SIG-M5 (cell line): Measurements from ENCODE around the gene LGALS4.
A peak's percentile ranks its signal among the peaks of the same experiment; 100 is the strongest.
"Not testable (repeated sequence)": the region's sequence is repeated elsewhere in the genome, so short reads cannot be mapped to it uniquely, and the experiment has no call there.

ENCODE experiments used
- DNase-seq: peaks from one replicate; lab custom pipeline; 2025; lab: John Stamatoyannopoulos, UW

LGALS4 gene, protein sequence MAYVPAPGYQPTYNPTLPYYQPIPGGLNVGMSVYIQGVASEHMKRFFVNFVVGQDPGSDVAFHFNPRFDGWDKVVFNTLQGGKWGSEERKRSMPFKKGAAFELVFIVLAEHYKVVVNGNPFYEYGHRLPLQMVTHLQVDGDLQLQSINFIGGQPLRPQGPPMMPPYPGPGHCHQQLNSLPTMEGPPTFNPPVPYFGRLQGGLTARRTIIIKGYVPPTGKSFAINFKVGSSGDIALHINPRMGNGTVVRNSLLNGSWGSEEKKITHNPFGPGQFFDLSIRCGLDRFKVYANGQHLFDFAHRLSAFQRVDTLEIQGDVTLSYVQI

GRCh38 chr19:38812841-38813320 is at the start of gene LGALS4:
Gene LGALS4, minus strand, starts transcription at chr19:38812945. Its CDS starts 59 bp downstream, at chr19:38812886.
- DNase-seq = no peak

GRCh38 chr19:38861368-38861767 is 48.6 kb upstream of the LGALS4 start:
- no peak for DNase-seq

- not testable (repeated sequence) for DNase-seq
Measured at GRCh38 chr19:38859631-38860204, 47.0 kb upstream of the LGALS4 start.

GRCh38 chr19:38856813-38857212 is 44.1 kb upstream of the LGALS4 start:
- no peak for DNase-seq

GRCh38 chr19:38855751-38856150 is 43.0 kb upstream of the LGALS4 start:
- not testable (repeated sequence) for DNase-seq

- DNase-seq = not testable (repeated sequence)
Measured at GRCh38 chr19:38854961-38855360, 42.2 kb upstream of the LGALS4 start.

GRCh38 chr19:38853214-38853613 is 40.5 kb upstream of the LGALS4 start:
- no peak for DNase-seq

DNA sequence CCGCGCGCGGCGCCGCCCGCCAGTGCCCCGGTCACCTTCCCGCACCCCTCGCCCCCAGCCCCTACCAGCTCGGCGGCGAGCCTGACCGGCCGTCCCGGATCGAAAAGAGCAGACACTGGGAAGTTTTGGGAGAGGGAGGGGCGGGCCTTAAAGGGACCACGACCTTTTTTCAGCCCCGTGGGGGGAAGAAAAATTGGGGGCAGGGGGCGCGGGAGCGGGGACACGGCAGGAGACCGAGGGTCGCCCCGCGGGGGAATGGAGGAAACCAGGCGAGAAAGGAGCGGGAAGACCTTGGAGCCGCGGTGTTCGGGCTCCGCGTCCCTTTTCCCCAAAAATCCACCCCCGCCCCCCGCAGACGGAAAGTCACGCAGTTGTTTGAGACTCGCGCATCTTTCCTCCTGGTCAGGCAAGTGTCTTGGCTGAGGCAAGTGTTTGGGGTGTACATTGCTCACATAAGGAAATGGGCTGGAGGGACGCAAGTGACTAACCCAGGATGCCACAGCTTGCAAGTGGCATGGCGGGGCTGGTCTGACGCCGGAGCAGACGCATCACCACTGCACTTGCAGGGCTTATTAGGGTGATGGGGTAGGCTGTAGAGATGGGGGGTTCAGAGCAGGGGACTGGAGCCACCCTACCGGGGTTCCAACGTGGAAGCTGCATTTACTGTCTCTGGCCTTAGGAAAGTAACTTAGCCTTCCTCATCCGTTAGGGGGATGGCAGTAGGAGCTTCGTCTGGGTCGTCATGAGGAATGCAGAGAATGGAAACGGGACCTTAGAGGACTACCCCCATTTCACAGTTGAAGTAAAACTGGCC is 39.7 kb upstream of the LGALS4 start:
- peak; percentile 18 for DNase-seq

GRCh38 chr19:38851622-38852230 is 39.0 kb upstream of the LGALS4 start:
- DNase-seq = no peak

GRCh38 chr19:38850976-38851621 is 38.4 kb upstream of the LGALS4 start:
- DNase-seq = no peak

GRCh38 chr19:38850436-38850975 is 37.8 kb upstream of the LGALS4 start:
- no peak for DNase-seq

DNA sequence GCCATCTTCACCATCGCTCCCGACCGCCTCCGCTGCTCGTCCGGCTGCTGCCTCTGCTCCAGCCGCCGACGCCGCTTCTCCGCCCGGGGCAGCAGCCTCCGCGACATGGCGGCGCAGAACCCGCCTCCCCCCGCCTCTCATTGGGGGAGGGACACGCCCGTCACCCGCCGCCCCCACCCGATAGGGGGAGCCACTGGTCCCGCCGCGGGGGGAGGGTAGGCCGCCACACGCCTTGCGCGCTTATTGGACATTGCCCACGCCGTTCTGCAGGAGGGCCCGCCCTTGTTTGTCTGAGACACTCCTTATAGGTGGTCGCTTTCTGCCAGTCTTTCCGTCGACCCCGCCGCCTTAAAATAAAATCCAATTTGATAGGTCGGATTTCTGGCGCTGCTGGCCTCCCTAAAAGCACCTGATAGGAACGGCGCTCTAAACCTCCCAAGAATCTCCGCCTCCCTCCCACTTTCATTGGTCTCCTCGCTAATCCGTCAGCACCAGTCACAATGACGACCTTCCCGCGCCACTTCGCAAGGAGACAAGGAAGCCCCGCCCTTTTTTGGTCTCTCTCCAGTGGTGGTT is 37.2 kb upstream of the LGALS4 start, which contains the start of gene HNRNPL:
Gene HNRNPL, minus strand, starts transcription at position 127 of the 576 bp plus-strand sequence. Its CDS starts 20 bp downstream, at position 107.
- peak; percentile 99 for DNase-seq

DNA sequence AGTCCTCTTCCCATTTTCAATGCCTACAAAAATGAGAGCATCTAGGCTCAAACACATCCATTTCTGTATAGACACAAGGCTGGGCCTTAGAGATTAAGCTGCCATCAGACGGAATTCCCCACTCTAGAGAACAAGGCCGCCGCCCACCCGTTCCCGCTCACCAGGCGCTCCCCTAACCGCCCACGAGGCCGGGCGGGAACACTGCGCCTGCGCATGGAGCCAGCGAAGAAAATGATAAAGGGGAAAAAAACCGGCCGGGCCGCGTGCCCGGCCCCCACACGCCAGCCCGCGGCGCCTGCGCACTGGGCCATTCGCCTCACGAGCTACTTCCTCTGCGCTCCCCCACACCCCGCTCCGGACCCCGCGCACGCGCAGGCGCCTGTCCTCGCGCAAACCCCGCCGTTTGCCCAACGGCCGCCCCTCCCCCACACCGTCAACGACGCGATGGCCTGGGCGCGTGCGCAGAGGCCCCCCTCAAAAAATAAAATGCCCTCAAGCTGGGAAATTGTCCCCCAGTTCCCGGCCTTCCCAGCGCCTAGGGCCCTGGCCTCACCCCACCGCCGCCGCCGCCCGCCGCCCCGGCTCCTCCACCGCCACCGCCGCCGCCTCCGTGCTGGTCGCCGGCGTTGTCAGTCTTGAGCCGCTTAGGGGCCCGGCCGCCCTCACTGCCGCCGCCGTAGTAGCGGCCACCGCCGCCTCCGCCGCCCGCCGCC is 36.6 kb upstream of the LGALS4 start:
- peak; percentile 59 for DNase-seq

DNA sequence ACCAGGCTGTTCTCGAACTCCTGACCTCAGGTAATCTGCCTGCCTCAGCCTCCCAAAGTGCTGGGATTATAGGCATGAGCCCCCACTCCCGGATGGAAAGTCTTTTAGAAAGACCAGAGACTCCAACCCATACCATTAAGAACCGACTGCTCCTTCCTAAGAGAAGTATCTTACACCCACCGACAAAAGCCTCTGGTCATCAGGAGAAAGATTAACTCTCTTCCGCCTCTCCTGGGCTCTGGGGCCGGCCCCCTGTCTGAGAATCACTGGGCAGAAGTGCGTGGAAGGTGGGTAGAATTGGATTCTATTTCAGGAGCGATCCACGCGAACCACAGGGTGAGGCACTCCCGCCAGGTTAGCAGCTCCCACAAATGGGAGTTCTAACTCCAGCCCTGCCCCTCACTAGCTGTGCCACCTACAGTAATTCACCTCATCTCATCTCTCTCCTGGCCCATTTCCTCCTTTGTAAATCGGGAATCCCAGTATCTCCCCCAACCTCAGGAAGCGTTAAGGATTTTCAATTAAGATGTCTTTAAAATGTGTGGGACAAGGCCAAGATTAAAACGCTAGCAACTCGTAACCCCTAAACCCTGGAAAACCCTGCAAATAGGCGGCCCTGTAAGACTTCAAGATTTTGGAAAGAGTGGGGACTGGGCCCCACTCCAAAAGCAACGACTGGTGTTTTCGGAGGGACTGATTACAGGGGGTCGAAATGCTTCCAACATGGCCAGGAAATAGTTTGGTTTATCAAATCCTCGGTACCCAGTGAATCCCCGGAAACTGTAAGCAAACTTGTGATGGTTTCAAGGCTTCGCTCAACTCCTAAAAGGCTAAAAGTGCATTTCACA is 35.8 kb upstream of the LGALS4 start:
- DNase-seq = no peak

DNA sequence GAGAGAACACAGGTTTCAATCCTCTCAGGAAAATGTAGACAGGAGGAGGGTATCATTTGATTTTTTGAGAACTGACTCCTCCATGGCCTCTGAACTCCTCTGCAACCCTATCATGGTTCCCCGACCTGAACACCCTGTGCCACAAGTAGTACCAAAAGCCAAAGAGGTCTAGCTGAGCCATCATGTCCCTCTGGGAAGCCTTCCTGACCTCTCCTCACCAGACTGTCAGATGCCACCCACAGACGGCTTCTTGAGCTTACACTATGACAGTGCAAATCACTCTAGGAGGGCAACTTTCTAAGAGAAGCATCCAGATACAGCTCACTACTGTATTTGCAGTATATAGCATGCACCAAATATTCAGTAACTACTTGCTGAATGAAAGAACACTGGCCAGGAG is 33.4 kb upstream of the LGALS4 start:
- no peak for DNase-seq

- DNase-seq = no peak
Measured at GRCh38 chr19:38845374-38846024, 32.8 kb upstream of the LGALS4 start.

GRCh38 chr19:38844093-38844686 is 31.4 kb upstream of the LGALS4 start:
- no peak for DNase-seq

GRCh38 chr19:38843175-38843758 is 30.5 kb upstream of the LGALS4 start:
- DNase-seq = no peak
